Mesothelial cell of epicardium (in vitro differentiated cells): ENCODE measurements around the gene OSBPL6. TPM values are rescaled to one million over a fixed set of nuclear protein-coding genes. Genes with fewer than 3 reads are reported as not detected.

ENCODE experiments used
- DNase-seq, 2 experiments: peaks; one replicate each; pipeline ENCODE4 v3.0.0; 2021; ENCODE audit warnings: low spot score in 2 of 2; ENCODE audit not compliant: unreplicated experiment in 2 of 2
- H3K27ac Mint-ChIP-seq: 2 replicates; pipeline ENCODE4 v1.8.0; 2021; ENCODE audit warnings: mixed read lengths
- H3K27me3 Mint-ChIP-seq: 2 replicates; pipeline ENCODE4 v1.8.0; 2021; ENCODE audit warnings: low read depth, mixed read lengths
- H3K36me3 Mint-ChIP-seq: 2 replicates; pipeline ENCODE4 v1.8.0; 2021; ENCODE audit warnings: mixed read lengths
- H3K4me1 Mint-ChIP-seq: 2 replicates; pipeline ENCODE4 v1.8.0; 2021; ENCODE audit warnings: mixed read lengths
- H3K4me3 Mint-ChIP-seq: 2 replicates; pipeline ENCODE4 v1.8.0; 2021; ENCODE audit warnings: mild to moderate bottlenecking, moderate library complexity, mixed read lengths
- H3K9me3 Mint-ChIP-seq: 2 replicates; pipeline ENCODE4 v1.8.0; 2021; ENCODE audit warnings: mixed read lengths
- total RNA-seq: library from RNA; stranded (reverse); gene quantifications from 3 replicates; pipeline ENCODE4 v1.2.1, GENCODE V29; 2021
- TF ChIP-seq, protein P1 (sequence below): fragments of 200-600 bp; sonication (generic); IDR thresholded peaks from one replicate; pipeline ENCODE4 v1.5.0; 2021; ENCODE audit warnings: antibody characterized with exemption; ENCODE audit not compliant: unreplicated experiment

OSBPL6 gene
- total RNA-seq, 1 donor from 2014 or later: 2.8 TPM

GRCh38 chr2:178361588-178361987 lies 167.3 kb downstream of the OSBPL6 start:
- H3K27ac Mint-ChIP-seq: no peak overlapping the region
- H3K4me3 Mint-ChIP-seq: no peak overlapping the region
- no peak for DNase-seq
- peaks cover 12% of the 10 kb centered on the region for H3K9me3 Mint-ChIP-seq
- TF ChIP-seq, protein P1, sequence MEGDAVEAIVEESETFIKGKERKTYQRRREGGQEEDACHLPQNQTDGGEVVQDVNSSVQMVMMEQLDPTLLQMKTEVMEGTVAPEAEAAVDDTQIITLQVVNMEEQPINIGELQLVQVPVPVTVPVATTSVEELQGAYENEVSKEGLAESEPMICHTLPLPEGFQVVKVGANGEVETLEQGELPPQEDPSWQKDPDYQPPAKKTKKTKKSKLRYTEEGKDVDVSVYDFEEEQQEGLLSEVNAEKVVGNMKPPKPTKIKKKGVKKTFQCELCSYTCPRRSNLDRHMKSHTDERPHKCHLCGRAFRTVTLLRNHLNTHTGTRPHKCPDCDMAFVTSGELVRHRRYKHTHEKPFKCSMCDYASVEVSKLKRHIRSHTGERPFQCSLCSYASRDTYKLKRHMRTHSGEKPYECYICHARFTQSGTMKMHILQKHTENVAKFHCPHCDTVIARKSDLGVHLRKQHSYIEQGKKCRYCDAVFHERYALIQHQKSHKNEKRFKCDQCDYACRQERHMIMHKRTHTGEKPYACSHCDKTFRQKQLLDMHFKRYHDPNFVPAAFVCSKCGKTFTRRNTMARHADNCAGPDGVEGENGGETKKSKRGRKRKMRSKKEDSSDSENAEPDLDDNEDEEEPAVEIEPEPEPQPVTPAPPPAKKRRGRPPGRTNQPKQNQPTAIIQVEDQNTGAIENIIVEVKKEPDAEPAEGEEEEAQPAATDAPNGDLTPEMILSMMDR: no peak
- peaks cover 10% of the 10 kb centered on the region for H3K36me3 Mint-ChIP-seq
- peaks cover 4% of the 10 kb centered on the region for H3K4me1 Mint-ChIP-seq
- H3K27me3 Mint-ChIP-seq: no peaks in the 10 kb centered on the region

DNA sequence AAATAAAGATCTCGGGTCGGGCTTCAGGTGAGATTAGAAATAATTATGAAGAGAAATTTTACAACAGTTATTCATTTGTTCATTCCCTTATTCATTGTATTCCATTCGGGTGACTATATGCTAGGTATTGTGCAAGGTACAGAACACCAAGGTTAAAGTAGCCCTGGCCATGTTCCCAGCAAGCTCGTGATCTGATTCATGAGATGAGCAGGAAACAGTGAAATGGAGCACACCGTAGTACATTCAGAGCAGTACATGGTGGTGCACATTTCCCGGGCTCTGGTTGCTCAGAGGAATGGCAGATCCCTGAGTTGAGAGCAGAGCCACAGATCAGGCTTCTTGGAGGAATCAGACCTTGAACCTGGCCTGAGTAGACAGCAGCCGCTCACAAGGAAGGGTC lies 168.9 kb downstream of the OSBPL6 start:
- TF ChIP-seq, protein P1: no peak
- H3K4me3 Mint-ChIP-seq: no peak overlapping the region
- H3K9me3 Mint-ChIP-seq: peaks cover 6% of the 10 kb centered on the region
- peaks cover 4% of the 10 kb centered on the region for H3K4me1 Mint-ChIP-seq
- H3K27me3 Mint-ChIP-seq: no peaks in the 10 kb centered on the region
- H3K27ac Mint-ChIP-seq: no peak overlapping the region
- peaks cover 5% of the 10 kb centered on the region for H3K36me3 Mint-ChIP-seq
- no peak for DNase-seq

- H3K27ac Mint-ChIP-seq: no peak overlapping the region
- DNase-seq: no peak
- peaks cover 6% of the 10 kb centered on the region for H3K4me1 Mint-ChIP-seq
- no peak overlapping the region for H3K4me3 Mint-ChIP-seq
- TF ChIP-seq, protein P1: no peak
- no peaks in the 10 kb centered on the region for H3K36me3 Mint-ChIP-seq
- no peaks in the 10 kb centered on the region for H3K27me3 Mint-ChIP-seq
- no peaks in the 10 kb centered on the region for H3K9me3 Mint-ChIP-seq
Observed at GRCh38 chr2:178365116-178365515, 170.8 kb downstream of the OSBPL6 start.

DNA sequence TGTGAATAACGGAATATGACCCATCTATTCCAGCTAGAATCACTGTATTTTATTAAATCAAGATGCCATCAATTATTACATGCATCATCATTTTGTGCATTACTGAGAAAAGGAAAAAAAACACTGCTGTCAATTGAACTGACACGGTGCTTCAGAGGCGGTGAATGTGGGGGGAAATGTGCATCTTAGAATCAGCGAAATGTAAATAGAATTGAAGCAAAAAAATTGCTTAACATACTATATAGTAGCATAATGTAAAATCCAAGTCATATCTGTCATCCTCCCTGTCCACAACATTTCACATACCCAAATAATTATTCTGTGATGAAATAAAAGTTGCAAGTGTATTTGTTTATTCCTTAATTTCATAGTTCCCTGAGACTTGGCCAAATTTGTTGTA lies 172.1 kb downstream of the OSBPL6 start:
- Mint-ChIP-seq H3K27ac (no peak overlapping the region), H3K4me3 (no peak overlapping the region), H3K9me3 (no peaks in the 10 kb centered on the region), H3K27me3 (no peaks in the 10 kb centered on the region), H3K4me1 (peaks cover 6% of the 10 kb centered on the region), H3K36me3 (no peaks in the 10 kb centered on the region)
- TF ChIP-seq, protein P1: no peak
- no peak for DNase-seq

DNA sequence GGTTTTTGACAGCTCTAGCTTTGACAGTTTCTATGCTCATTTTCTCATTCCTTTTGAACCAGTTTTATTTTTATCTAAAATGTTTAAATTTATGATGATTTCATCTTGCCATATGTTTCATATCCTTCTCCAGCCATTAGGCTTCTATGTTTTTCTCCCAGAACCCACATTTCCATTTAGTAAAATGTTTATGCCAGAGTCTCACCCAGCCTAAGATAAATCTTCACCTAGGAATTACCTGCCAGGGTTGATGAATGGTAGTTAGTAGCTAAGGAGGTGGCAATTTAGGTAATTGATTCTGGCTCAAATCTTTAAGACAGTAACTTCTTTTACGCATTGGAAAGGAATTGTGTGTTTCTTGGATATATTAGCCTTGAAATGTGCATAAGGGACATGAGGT lies 173.0 kb downstream of the OSBPL6 start:
- Mint-ChIP-seq H3K4me1 (peaks cover 6% of the 10 kb centered on the region), H3K27ac (no peak overlapping the region), H3K9me3 (no peaks in the 10 kb centered on the region), H3K36me3 (no peaks in the 10 kb centered on the region), H3K27me3 (no peaks in the 10 kb centered on the region), H3K4me3 (no peak overlapping the region)
- DNase-seq: no peak
- TF ChIP-seq, protein P1: no peak

GRCh38 chr2:178374865-178375264 lies 180.6 kb downstream of the OSBPL6 start:
- Mint-ChIP-seq H3K36me3 (no peaks in the 10 kb centered on the region), H3K9me3 (no peaks in the 10 kb centered on the region), H3K4me3 (no peak overlapping the region), H3K27me3 (no peaks in the 10 kb centered on the region), H3K27ac (no peak overlapping the region), H3K4me1 (peaks cover 5% of the 10 kb centered on the region)
- DNase-seq: no peak
- TF ChIP-seq, protein P1: no peak
